GM19043 (cell line): ENCODE data around the gene VSIG2.

Experiments used
- ATAC-seq: cut with Tn5 transposase; IDR thresholded peaks from one replicate; pipeline ENCODE4 v1.9.1; 2021; ENCODE audit warnings: low read depth; ENCODE audit not compliant: unreplicated experiment

Gene VSIG2

GRCh38 chr11:124763156-124763947, 11.3 kb upstream of the VSIG2 start:
- ATAC-seq: no peak

- ATAC-seq: peak; percentile 1
Measured at GRCh38 chr11:124762624-124763155, 10.6 kb upstream of the VSIG2 start.

GRCh38 chr11:124762105-124762623, 10.1 kb upstream of the VSIG2 start, which contains the start of gene ESAM:
ESAM (minus strand) TSS chr11:124762290; CDS start chr11:124762154, 136 bp downstream.
- ATAC-seq: peak; percentile 45

GRCh38 chr11:124761301-124762104, 9.4 kb upstream of the VSIG2 start:
- no peak for ATAC-seq

- no peak for ATAC-seq
Measured at GRCh38 chr11:124760806-124761205, 8.8 kb upstream of the VSIG2 start.

GRCh38 chr11:124760205-124760652, 8.2 kb upstream of the VSIG2 start:
- ATAC-seq: peak; percentile 14

- ATAC-seq: no peak
Measured at GRCh38 chr11:124759266-124760204, 7.5 kb upstream of the VSIG2 start.

GRCh38 chr11:124758355-124759265, 6.6 kb upstream of the VSIG2 start:
- peak; percentile 46 for ATAC-seq

- ATAC-seq: no peak
Measured at GRCh38 chr11:124757320-124757719, 5.3 kb upstream of the VSIG2 start.

GRCh38 chr11:124756753-124757227, 4.7 kb upstream of the VSIG2 start:
- ATAC-seq: no peak

GRCh38 chr11:124756033-124756752, 4.1 kb upstream of the VSIG2 start:
- ATAC-seq: no peak

GRCh38 chr11:124754710-124755109, 2.7 kb upstream of the VSIG2 start:
- ATAC-seq: no peak

GRCh38 chr11:124754309-124754708, 2.3 kb upstream of the VSIG2 start:
- no peak for ATAC-seq

GRCh38 chr11:124753624-124754023, 1.6 kb upstream of the VSIG2 start:
- no peak for ATAC-seq

- no peak for ATAC-seq
Measured at GRCh38 chr11:124753205-124753604, 1.1 kb upstream of the VSIG2 start.

- no peak for ATAC-seq
Measured at GRCh38 chr11:124752471-124753102, 532 bp upstream of the VSIG2 start.

- no peak for ATAC-seq
Measured at GRCh38 chr11:124751391-124751740, 689 bp downstream of the VSIG2 start.

GRCh38 chr11:124749912-124750311, 2.1 kb downstream of the VSIG2 start:
- no peak for ATAC-seq
